ENCODE measurements around the gene SLCO3A1.

DNA sequence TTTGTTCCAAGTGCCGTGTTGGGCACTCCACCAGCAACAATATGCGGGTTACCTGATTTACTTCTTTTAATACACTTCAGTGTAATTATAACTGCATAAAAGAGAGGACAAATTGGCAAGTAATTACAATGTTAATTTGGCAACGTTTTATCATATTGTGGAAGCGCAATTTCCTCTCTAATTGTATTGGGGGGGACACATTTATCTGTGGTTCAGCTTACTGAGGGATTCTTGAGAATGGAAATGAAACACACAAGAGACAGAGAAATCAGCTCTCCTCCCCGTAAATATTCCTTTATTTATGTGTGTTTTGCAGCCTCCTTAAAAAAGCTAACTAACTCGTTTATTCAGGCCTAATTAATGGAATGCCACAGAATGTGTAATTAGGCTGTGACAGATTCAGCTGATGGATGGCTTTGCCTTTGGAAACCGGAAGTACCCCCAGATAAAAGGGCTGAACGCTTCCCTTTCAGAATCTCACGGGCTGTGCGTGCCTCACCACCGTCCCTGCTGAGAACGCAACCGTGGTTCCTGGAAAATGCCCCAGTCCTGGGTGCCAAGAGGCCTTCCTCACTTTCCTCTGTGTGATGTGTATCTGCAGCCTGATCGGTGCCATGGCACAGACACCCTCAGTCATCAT lies 293.1 kb downstream of the SLCO3A1 start:
- TF ChIP-seq, protein P1, sequence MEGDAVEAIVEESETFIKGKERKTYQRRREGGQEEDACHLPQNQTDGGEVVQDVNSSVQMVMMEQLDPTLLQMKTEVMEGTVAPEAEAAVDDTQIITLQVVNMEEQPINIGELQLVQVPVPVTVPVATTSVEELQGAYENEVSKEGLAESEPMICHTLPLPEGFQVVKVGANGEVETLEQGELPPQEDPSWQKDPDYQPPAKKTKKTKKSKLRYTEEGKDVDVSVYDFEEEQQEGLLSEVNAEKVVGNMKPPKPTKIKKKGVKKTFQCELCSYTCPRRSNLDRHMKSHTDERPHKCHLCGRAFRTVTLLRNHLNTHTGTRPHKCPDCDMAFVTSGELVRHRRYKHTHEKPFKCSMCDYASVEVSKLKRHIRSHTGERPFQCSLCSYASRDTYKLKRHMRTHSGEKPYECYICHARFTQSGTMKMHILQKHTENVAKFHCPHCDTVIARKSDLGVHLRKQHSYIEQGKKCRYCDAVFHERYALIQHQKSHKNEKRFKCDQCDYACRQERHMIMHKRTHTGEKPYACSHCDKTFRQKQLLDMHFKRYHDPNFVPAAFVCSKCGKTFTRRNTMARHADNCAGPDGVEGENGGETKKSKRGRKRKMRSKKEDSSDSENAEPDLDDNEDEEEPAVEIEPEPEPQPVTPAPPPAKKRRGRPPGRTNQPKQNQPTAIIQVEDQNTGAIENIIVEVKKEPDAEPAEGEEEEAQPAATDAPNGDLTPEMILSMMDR (IDR thresholded peaks at IDR 0.05 in 8 of 11, conservative IDR thresholded peaks at IDR 0.05 in 3 of 11) = no peak
- TF ChIP-seq POLR2A (IDR thresholded peaks at IDR 0.05) (no peak), POLR2AphosphoS5 (IDR thresholded peaks at IDR 0.05) (no peak)
